ENCODE data around the gene FALEC.
"Not testable (repeated sequence)": the region's sequence is repeated elsewhere in the genome, so short reads cannot be mapped to it uniquely, and the experiment has no call there.

FALEC gene

GRCh38 chr1:150574260-150575071, 58.9 kb downstream of the FALEC start:
- DNase-seq (ENCODE audit: low spot score): no peak

- DNase-seq (ENCODE audit: low spot score): no peak
Observed at GRCh38 chr1:150575072-150575489, 59.5 kb downstream of the FALEC start.

- no peak for DNase-seq (ENCODE audit: low spot score)
Observed at GRCh38 chr1:150575518-150576366, 60.2 kb downstream of the FALEC start.

- no peak for DNase-seq (ENCODE audit: low spot score)
Observed at GRCh38 chr1:150576367-150576711, 60.8 kb downstream of the FALEC start.

- no peak for DNase-seq (ENCODE audit: low spot score)
Observed at GRCh38 chr1:150576794-150577556, 61.4 kb downstream of the FALEC start.

GRCh38 chr1:150577557-150578271, 62.2 kb downstream of the FALEC start:
- no peak for DNase-seq (ENCODE audit: low spot score)

DNA sequence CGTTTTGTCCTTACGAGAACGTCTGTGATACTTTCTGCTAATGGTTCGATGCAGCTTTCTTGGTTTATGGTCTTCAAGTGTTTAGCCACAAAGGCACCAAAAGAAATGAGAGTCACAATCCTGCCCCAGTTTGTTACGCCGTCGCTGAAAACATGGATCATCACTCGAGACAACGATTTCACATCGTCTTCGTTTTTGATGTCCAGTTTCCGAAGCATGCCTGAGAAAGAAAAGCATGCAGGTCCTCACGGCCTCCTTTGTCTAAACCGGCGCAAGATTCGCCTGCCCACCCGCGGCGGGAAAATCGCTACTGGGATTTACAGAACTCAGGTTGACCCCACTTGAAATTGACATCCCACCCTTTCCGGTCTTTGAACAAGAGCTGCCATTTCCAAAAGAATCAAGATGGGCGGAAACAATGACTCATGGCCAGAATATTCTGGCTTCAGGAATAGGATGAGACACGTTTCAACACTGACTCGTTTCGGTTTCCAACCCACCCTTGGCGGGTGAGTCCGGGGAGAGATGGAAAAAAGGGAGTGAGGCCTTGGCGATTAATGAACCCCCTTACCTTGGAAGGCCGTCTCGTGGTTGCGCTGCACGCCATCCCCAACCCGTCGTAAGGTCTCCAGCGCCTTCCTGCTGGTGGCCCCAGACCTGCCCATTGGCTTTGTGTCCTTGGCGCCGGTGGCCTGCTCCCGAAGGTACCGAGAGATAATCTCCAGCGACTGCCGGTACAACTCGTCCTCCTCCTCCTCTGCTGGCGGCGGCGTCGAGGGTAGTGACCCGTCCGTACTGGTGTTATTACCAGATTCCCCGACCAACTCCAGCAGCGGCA, 62.9 kb downstream of the FALEC start:
- no peak for DNase-seq (ENCODE audit: low spot score)

DNA sequence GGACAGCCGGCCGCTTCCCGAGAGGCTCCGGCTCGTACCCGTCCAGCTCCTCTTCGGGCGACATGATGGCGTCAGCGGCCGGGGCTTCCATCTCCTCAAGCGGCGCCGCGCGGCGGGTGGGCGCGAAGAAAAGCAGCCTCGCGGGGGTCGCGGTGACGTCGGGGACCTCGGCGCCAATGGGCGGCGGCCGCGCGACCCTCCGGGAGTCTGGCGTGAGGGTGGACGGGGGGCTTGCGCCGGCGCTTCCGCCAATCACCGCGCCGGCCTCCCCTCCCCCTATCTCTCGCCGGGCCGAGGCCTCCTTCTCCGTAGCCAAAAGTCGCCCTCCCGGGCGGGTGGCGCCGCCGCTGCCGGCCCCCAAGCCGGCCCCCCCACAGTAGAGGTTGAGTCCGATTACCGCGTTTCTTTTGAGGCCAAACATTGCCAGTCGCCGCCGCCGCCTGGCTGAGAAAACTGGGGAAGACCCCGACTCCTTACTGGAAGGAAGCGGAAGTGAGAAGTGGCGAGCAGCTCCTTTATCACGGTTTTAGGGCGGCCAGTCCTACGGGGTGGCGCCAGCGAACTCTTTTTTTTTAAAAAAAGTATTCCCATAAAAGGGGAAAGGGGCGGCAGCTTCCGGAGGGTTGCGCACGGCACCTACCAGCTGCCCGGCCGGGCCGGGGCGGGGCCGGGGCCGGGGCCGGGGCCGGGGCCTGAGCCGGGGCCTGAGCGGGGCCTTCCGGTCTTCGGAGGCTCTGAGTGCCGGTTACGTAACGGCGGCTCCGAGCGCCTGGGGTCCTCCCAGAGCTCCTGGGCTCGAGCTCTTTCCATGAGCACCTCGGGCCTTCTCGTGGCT, 63.8 kb downstream of the FALEC start, which contains the start of gene MCL1:
Gene MCL1 (minus strand): TSS at position 501 of the 835 bp plus-strand sequence. CDS start 80 bp downstream, at position 421.
- DNase-seq (ENCODE audit: low spot score): peak; percentile 86

DNA sequence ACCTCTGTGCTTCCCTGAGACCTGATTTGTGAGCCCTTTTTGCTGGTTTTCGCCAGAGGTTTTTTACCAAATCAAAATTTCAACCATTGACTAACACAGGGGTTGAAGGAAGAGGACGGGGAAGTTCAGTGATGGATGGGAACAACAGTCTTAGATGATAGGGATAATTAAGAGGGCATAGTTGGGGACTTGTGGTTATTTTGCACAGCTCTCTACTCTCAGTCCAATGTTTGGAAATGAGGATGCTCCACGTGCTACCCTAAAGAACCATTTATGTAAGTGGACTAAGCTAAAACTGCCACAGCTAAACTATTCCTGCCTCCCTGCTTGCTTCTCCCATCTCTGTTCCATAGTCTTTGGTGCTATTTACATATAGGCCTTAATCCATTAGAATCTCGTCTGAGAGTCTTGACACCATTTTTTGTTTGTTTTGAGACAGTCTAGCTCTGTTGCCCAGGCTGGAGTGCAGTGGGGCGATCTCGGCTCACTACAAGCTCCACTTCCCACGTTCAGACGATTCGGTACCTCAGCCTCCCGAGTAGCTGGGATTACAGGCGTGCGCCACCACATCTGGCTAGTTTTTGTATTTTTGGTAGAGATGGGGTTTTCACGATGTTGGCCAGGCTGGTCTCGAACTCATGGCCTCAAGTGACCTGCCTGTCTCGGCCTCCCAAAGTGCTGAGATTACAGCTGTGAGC, 64.5 kb downstream of the FALEC start:
- DNase-seq (ENCODE audit: low spot score): no peak

- DNase-seq (ENCODE audit: low spot score): not testable (repeated sequence)
Observed at GRCh38 chr1:150580966-150581365, 65.4 kb downstream of the FALEC start.

DNA sequence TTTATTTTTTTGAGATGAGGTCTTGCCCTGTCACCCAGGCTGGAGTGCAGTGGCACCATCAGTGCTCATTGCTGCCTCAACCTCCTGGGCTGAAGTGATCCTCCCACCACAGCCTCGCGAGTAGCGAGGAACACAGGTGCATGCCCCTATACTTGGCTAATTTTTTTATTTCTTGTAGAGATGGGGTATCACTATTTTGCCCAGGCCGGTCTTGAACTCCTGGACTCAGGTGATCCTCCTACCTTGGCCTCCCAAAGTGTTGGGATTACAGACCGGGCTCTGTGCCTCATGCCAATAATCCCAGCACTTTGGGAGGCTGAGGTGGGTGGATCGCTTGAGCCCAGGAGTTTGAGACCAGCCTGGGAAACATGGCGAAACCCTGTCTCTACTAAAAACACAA, 65.9 kb downstream of the FALEC start:
- DNase-seq (ENCODE audit: low spot score): not testable (repeated sequence)

DNA sequence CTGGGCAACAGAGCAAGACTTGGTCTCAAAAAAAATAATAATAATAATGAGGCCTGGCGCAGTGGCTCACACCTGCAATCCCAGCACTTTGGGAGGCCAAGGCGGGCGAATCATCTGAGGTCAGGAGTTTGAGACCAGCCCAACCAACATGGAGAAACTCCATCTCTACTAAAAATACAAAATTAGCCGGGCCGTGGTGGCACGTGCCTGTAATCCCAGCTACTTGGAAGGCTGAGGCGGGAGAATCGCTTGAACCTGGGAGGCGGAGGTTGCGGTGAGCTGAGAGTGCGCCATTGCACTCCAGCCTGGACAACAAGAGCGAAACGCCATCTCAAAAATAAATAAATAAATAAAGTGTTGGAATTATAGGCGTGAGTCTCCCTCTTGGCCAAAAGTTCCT, 66.4 kb downstream of the FALEC start:
- DNase-seq (ENCODE audit: low spot score): not testable (repeated sequence)

DNA sequence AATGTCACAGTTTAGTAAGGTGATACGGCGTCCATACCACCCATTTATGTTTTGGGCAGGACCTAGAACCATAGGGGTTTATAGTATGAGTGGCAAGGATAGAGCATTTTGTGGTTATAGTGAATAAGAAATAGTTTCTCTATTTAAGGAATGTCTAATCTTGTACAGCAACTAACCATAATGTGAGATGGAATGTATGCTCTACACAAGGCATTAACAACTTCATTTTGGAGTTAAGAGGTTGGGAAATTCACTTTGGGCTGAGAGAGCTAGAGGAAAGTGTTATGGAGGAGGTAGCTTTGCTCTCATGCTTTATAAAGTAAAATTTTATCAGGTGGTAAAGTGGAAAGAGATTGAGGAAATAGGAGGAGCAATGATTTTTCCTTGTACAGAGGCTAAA, 66.8 kb downstream of the FALEC start:
- DNase-seq (ENCODE audit: low spot score): no peak

Data from HuH-7.5 (cell line).